ENCODE data around the gene DNM3. TPM values are rescaled to one million over a fixed set of nuclear protein-coding genes. Genes with fewer than 3 reads are reported as not detected.

Gene DNM3
- total and polyA plus RNA-seq, 9 of the 15 experiments (the other 6 are each of a cell fraction or from before 2014, with no cell fraction given) = 0.08 to 0.36 (median 0.22) TPM; not detected in 1

GRCh38 chr1:172450524-172450885, 609.2 kb downstream of the DNM3 start (continued):
- TF ChIP-seq ILF3 (IDR thresholded peaks at IDR 0.05; ENCODE audit: borderline replicate concordance) (no peak), ZBED1 (IDR thresholded peaks at IDR 0.05) (no peak), NELFE (IDR thresholded peaks at IDR 0.05; ENCODE audit: insufficient read depth, insufficient read length) (no peak), PURB (CRISPR knock-in tag; IDR thresholded peaks at IDR 0.05; ENCODE audit: low read depth) (no peak), HNRNPK (IDR thresholded peaks at IDR 0.05; ENCODE audit: low read depth, low read length, poor library complexity, severe bottlenecking) (no peak), SREBF1 (IDR thresholded peaks at IDR 0.05; ENCODE audit: borderline replicate concordance, low read depth, low read length) (no peak), ETV5 (CRISPR knock-in tag; IDR thresholded peaks at IDR 0.05; ENCODE audit: low read depth) (no peak), HINFP (tag; conservative IDR thresholded peaks at IDR 0.05; ENCODE audit: low read depth) (no peak), HSF4 (CRISPR knock-in tag; IDR thresholded peaks at IDR 0.05; ENCODE audit: borderline replicate concordance) (no peak), RHOXF2B (CRISPR knock-in tag; conservative IDR thresholded peaks at IDR 0.05) (no peak), FOSL1 (tag; conservative IDR thresholded peaks at IDR 0.05) (no peak), PHB2 (IDR thresholded peaks at IDR 0.05; ENCODE audit: low read depth) (no peak), CREB1 (IDR thresholded peaks at IDR 0.05) (no peak), CREB1 (CRISPR knock-in tag; IDR thresholded peaks at IDR 0.05) (peak; percentile 35; the same call in 1 of the 2 replicates), POU5F1 (IDR thresholded peaks at IDR 0.05; ENCODE audit: borderline replicate concordance, low read depth, low read length, partially characterized antibody) (no peak)
- TF ChIP-seq, protein P1, sequence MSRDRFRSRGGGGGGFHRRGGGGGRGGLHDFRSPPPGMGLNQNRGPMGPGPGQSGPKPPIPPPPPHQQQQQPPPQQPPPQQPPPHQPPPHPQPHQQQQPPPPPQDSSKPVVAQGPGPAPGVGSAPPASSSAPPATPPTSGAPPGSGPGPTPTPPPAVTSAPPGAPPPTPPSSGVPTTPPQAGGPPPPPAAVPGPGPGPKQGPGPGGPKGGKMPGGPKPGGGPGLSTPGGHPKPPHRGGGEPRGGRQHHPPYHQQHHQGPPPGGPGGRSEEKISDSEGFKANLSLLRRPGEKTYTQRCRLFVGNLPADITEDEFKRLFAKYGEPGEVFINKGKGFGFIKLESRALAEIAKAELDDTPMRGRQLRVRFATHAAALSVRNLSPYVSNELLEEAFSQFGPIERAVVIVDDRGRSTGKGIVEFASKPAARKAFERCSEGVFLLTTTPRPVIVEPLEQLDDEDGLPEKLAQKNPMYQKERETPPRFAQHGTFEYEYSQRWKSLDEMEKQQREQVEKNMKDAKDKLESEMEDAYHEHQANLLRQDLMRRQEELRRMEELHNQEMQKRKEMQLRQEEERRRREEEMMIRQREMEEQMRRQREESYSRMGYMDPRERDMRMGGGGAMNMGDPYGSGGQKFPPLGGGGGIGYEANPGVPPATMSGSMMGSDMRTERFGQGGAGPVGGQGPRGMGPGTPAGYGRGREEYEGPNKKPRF (IDR thresholded peaks at IDR 0.05; ENCODE audit: low read depth, low read length) = no peak
- TF ChIP-seq, protein P2, sequence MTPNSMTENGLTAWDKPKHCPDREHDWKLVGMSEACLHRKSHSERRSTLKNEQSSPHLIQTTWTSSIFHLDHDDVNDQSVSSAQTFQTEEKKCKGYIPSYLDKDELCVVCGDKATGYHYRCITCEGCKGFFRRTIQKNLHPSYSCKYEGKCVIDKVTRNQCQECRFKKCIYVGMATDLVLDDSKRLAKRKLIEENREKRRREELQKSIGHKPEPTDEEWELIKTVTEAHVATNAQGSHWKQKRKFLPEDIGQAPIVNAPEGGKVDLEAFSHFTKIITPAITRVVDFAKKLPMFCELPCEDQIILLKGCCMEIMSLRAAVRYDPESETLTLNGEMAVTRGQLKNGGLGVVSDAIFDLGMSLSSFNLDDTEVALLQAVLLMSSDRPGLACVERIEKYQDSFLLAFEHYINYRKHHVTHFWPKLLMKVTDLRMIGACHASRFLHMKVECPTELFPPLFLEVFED (CRISPR knock-in tag; conservative IDR thresholded peaks at IDR 0.05) = 0 out of 2 replicates have a peak, but pooled peaks have one; percentile 38
- TF ChIP-seq, protein P3, sequence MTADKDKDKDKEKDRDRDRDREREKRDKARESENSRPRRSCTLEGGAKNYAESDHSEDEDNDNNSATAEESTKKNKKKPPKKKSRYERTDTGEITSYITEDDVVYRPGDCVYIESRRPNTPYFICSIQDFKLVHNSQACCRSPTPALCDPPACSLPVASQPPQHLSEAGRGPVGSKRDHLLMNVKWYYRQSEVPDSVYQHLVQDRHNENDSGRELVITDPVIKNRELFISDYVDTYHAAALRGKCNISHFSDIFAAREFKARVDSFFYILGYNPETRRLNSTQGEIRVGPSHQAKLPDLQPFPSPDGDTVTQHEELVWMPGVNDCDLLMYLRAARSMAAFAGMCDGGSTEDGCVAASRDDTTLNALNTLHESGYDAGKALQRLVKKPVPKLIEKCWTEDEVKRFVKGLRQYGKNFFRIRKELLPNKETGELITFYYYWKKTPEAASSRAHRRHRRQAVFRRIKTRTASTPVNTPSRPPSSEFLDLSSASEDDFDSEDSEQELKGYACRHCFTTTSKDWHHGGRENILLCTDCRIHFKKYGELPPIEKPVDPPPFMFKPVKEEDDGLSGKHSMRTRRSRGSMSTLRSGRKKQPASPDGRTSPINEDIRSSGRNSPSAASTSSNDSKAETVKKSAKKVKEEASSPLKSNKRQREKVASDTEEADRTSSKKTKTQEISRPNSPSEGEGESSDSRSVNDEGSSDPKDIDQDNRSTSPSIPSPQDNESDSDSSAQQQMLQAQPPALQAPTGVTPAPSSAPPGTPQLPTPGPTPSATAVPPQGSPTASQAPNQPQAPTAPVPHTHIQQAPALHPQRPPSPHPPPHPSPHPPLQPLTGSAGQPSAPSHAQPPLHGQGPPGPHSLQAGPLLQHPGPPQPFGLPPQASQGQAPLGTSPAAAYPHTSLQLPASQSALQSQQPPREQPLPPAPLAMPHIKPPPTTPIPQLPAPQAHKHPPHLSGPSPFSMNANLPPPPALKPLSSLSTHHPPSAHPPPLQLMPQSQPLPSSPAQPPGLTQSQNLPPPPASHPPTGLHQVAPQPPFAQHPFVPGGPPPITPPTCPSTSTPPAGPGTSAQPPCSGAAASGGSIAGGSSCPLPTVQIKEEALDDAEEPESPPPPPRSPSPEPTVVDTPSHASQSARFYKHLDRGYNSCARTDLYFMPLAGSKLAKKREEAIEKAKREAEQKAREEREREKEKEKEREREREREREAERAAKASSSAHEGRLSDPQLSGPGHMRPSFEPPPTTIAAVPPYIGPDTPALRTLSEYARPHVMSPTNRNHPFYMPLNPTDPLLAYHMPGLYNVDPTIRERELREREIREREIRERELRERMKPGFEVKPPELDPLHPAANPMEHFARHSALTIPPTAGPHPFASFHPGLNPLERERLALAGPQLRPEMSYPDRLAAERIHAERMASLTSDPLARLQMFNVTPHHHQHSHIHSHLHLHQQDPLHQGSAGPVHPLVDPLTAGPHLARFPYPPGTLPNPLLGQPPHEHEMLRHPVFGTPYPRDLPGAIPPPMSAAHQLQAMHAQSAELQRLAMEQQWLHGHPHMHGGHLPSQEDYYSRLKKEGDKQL (CRISPR knock-in tag; IDR thresholded peaks at IDR 0.05; ENCODE audit: borderline replicate concordance) = no peak
